GM18873 (cell line): Measurements from ENCODE around the gene DAGLA.

Experiments
- ATAC-seq: cut with Tn5 transposase; IDR thresholded peaks from one replicate; pipeline ENCODE4 v1.9.1; 2021; ENCODE audit warnings: mild to moderate bottlenecking, moderate library complexity, moderate number of reproducible peaks; ENCODE audit not compliant: unreplicated experiment, low FRiP score

DAGLA gene

GRCh38 chr11:61757213-61757862 lies 77.1 kb downstream of the DAGLA start:
- ATAC-seq: no peak

DNA sequence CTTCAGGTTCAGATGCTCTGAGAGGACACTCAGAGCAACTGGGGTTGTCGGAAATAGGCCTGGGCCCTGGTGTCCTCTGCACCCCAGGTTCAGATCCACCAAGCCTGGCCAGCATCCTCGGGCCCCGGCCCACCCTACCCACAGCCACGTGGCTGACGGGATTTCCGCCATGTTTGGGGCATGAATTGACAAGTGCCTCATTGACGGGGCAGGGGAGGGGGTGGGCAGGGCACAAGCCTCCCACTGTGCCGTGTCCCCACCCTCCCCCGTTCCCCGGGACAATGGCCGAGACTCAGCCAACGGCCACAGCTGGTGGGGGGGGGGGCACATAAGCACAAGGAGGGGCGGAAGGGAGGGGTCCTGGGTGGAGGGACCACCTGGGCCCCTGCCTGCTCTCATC lies 80.8 kb downstream of the DAGLA start:
- no peak for ATAC-seq

DNA sequence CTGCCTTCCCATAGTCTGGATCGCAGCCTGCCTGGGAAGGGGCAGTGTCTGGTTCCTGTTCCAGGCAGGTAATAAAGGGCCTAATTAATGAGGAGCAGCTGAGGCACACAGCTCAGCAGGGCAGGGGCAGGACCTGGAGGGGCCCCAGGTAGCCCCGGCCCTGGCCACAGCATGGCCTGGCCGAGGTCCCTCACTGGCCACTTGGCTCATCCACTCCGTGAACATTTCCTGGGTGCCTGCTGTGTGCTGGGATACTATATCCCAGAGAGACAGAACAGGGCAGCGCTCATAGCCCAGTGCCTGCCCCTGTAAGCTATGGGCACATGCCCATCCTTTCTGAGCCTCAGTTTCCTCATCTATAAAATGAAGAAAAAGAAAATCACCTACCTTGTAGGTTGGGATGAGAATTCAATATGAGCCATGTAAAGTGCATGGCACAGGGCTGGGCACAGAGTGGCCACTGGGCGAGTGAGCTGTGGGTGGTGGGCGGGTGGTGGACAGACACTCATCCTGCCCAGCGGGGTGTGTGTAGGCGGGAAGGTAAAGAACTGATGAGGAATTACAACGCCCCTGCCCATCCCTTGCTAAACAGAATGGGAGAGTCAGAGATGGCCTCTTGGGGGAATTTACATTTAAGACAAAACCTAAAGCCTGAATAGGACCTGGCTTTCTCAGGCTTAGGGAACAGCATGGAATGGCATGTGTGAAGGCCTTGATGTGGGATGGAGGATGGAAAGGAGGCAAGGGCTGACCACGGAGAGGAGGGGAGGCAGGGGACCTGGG lies 81.4 kb downstream of the DAGLA start:
- no peak for ATAC-seq

DNA sequence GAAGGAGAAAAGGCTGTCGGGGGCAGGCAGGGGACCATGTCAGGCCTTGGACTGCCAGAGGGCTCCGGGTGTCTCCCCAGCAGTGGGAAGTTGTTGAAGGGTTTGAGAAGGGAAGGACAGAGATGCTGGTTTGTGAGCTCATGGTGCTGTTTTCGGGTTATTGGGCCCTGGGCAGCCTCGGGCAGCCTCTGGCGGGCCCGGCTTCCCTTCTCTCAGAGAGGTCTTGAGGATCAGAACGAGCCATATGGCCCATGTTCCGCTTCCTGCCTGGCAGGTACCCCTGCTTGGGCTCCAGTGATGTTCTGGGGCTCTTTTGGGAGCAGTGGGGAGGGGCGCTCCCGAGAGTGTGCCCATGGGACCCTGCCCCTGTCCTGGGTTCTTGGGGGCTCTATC lies 82.0 kb downstream of the DAGLA start:
- no peak for ATAC-seq

GRCh38 chr11:61762798-61763197 lies 82.6 kb downstream of the DAGLA start:
- ATAC-seq: no peak

DNA sequence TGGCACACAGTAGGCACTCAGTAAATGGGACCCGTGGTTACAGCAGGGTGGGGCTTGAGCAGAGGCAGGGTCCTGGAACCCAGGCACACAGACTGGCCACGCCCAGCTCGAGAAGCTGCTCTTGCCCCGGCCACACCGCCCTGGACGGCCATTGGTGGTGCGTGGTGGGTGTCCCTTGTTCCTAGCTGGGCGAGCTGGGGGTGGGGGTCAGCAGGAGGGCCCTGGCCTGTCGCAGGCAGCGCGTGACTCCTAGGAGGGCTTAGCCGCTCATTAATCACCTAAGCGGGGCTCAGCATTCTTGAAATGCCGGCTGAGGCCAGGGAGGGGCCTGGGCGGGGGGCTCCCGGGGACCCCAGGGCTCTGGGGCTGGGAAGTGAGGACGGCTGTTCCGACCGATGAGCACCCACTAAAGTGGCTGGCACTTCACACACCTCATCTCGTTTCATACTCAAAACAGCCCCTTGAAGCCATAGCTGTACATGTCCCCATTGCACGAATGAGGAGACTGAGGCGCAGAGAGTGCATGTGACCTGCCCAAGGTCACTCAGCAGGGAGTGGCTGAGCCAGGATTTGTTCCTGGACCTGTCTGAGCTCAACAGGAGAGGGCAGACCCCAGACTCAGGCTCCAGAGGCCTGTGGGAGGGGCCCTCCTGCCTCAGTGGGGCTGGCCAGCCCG lies 83.9 kb downstream of the DAGLA start:
- no peak for ATAC-seq

DNA sequence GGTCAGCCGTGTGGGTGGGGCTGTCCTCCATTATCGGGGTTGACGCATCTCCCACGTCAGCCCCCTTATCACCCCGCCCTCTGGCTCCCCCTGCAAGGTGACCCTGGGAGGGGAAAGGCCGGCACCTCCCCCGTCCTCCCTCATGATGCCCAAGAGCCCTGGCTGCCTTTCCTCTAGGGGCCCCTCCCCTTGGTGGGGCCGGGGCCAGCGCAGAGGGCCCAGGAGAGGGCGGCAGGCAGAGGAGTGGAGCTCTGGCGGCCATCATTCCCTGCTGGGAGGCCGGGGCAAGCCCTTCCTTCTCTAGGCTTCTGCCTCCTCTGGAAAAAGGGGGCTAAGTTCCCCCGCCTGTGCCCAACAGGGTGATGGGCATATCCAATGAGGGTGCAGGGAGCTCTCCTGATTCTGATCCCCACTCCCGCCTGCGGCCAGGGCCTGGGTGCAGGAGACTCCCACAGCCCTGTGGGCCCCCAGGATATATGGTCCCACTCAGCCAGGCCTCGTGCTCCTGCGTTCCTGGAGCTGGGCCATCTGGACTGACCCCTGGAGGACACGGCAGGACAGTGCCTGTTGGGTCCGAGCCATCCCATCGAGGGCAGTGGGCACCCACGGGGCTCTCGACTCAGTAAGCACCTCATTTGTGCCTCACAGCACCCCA lies 84.5 kb downstream of the DAGLA start:
- no peak for ATAC-seq

DNA sequence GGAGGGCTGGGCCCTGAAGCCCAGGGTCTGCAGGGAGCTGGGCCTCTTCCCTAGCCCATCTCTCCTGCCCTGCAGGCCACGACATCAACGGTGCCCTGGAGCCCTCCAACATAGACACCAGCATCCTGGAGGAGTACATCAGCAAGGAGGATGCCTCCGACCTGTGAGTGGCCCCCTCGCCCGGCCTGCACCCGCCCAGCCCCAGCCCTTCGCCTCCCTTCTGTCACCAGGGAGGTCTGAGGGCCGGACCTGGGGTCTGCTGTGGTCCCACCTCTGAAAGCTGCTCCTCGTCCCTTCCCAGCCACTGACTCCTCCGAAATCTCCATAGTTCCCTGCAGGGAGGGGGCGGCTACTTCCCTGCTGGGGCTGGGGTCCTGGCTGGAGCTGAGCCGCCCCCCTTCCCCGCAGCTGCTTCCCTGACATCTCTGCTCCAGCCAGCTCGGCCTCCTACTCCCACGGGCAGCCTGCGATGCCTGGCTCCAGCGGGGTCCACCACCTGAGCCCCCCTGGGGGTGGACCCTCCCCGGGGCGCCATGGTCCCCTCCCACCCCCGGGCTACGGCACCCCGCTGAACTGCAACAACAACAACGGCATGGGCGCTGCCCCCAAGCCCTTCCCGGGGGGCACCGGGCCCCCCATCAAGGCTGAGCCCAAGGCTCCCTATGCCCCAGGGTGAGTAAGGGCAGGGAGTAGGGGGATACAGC lies 85.5 kb downstream of the DAGLA start:
- ATAC-seq: no peak

DNA sequence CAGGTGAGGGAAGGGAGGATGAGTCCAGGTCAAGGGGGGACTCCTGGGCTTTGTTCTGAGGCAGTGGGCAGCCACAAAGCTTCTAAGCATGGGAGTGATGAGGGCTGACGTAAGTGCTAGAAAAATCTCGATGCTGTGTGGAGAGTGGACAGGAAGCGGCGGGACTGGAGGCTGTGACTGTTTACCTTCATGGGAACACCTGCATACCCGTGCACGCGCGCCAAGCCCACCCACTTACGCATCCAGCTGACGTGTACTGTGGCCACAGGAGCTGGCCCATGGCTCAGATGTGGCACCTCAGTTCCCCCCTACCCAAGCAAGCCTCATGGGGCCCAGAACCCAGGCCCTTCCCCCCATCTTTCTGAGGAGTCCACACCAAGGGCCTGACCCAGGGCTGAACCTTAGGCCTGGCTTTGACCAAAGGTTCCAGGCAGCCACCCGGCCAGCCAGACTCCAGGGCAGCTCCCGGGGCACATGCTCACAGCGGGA lies 86.2 kb downstream of the DAGLA start:
- ATAC-seq: no peak

GRCh38 chr11:61768376-61769076 lies 88.3 kb downstream of the DAGLA start:
- ATAC-seq: no peak

GRCh38 chr11:61769169-61769920 lies 89.2 kb downstream of the DAGLA start:
- no peak for ATAC-seq

DNA sequence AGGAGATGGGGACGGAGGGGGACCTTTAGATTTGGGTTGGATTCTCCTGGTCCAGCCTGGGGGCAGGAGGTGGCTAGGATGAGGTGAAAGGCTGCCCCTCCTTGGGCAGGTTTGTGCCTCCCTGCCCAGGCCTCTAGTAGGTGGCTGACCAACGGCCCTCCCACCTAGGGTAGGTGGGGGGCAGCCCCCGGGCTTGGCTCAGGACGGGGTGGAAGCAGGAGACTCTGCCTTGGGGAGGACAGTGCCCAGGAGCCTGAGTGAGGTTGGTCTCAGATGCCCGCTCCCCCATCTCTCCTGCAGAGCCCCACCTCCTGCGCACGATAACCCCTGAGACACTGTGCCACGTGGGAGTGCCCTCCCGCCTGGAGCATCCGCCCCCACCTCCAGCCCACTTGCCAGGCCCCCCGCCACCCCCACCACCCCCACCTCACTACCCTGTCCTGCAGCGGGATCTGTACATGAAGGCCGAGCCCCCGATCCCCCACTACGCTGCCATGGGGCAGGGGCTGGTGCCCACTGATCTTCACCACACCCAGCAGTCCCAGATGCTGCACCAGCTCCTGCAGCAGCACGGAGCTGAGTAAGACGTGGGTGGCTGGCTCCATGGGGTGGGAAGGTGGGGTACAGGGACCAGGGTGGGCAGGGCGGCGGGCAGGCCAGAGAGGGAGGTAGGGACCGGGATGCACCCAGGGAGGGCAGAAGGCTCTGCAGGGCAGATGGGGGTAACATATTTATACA lies 89.9 kb downstream of the DAGLA start:
- ATAC-seq: no peak

GRCh38 chr11:61771195-61771894 lies 91.2 kb downstream of the DAGLA start:
- ATAC-seq: no peak

DNA sequence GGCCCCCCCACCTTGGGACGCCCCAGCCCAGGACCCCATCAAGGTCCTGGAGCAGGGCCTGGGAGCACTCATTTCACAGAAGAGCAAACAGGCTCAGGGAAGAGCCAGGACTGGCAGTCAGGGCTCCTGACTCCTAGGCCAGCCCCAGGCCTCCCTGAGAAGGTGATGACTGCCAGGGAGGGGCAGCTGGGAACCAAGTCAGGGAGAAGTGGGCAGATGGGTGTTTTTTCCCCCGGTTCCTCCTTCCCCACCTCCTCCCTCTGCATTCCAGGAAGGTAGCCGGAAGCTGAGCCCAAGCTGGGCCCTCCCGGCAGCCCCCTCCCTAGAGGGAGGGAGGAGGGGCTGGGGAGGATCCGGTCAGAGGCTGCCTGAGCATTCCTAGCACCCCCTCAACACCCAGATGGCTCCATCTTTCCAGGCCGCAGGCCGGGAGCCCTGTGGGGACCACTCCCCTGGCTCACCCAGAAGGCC lies 91.8 kb downstream of the DAGLA start:
- no peak for ATAC-seq

DNA sequence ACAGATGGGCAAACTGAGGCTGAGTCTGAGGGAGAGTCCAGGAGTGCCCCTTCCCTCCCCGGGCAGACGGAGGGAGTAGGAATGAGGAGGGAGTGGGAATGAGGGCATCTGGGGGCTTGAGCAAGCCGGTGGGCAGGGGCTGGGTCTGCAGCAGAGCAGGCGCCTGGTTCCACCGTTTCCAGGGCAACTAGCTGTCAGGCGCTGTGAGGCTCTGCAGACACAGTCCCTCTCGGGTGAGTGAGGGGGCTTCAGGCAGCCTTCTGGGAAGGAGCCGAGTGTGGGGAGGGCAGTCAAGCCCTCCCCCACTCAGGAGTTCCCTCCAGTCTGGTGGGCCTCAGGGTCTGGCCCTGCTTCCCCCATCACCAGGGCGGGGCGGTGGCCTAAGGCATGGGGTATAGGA lies 93.2 kb downstream of the DAGLA start:
- ATAC-seq: no peak

- ATAC-seq: no peak
Measured at GRCh38 chr11:61773809-61774208, 93.6 kb downstream of the DAGLA start.

DNA sequence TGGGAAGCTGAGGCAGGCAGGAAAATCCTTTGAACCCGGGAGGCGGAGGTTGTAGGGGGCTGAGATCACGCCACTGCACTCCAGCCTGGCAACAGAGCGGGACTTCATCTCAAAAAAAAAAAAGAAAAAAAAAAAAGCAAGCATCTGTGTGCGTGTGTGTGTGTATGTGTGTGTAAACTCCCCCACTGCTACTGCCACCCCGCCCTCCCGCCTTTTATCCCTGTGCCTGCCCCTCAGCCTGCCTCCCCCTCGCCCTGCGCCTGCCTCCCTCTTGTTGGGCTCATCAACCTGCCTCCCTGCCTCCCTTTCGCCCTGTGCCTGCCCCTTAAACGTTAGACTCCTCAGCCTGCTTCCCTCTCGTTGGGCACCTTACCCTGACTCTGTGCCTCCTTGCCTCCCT lies 94.2 kb downstream of the DAGLA start:
- no peak for ATAC-seq

- no peak for ATAC-seq
Measured at GRCh38 chr11:61775106-61775505, 94.9 kb downstream of the DAGLA start.
